HL-60 (cell line): ENCODE results near the gene ADGRL3.

Source experiments
- DNase-seq, 2 experiments: peaks; one replicate each; pipeline ENCODE4 v3.0.0-alpha.2; 2010 to 2020; ENCODE audit warnings: low read depth in 1 of 2, low spot score in 1 of 2
- H3K27ac ChIP-seq: fragments of 250-450 bp; sonication (Bioruptor Pico); replicated peaks from 2 replicates; pipeline ENCODE4 v1.5.1; 2020; ENCODE audit warnings: mild to moderate bottlenecking, moderate library complexity
- H3K27me3 ChIP-seq: fragments of 250-450 bp; sonication (Bioruptor Pico); 2 replicates; pipeline ENCODE4 v1.5.1; 2021; ENCODE audit warnings: mild to moderate bottlenecking, moderate library complexity; ENCODE audit not compliant: insufficient read depth, poor library complexity, severe bottlenecking
- H3K4me3 ChIP-seq: replicated peaks from 2 replicates; pipeline ENCODE4 v1.5.1; 2011; ENCODE audit warnings: mild to moderate bottlenecking, control low read depth, low read length; ENCODE audit not compliant: insufficient read depth
- CTCF ChIP-seq: IDR thresholded peaks from one replicate; pipeline ENCODE4 v1.5.1; 2011; ENCODE audit warnings: low read length, control low read depth, inconsistent platforms; ENCODE audit not compliant: insufficient read depth
- GABPA ChIP-seq: IDR thresholded peaks from 2 replicates; pipeline ENCODE4 v1.6.1; 2012; ENCODE audit warnings: low read depth
- POLR2AphosphoS5 ChIP-seq: IDR thresholded peaks from 2 replicates; pipeline ENCODE4 v1.6.1; 2012; ENCODE audit warnings: low read depth
- REST ChIP-seq: IDR thresholded peaks from 2 replicates; pipeline ENCODE4 v1.6.1; 2012; ENCODE audit warnings: low read depth; ENCODE audit not compliant: insufficient replicate concordance
- SPI1 ChIP-seq: IDR thresholded peaks from 2 replicates; pipeline ENCODE4 v1.6.1; 2012; ENCODE audit warnings: low read depth, mild to moderate bottlenecking, borderline replicate concordance

ADGRL3 gene

GRCh38 chr4:62028745-62029144, 828.6 kb downstream of the ADGRL3 start:
- TF ChIP-seq CTCF, result no peak
- no peak for TF ChIP-seq GABPA
- no peak for TF ChIP-seq SPI1
- TF ChIP-seq POLR2AphosphoS5, result no peak
- no peak for TF ChIP-seq REST
- Histone ChIP-seq H3K27me3 (no peaks in the 10 kb centered on the region), H3K27ac (no peak overlapping the region), H3K4me3 (no peak overlapping the region)
- no peak for DNase-seq

- Histone ChIP-seq H3K27ac (no peak overlapping the region), H3K4me3 (no peak overlapping the region), H3K27me3 (no peaks in the 10 kb centered on the region)
- no peak for DNase-seq
- no peak for TF ChIP-seq SPI1
- no peak for TF ChIP-seq GABPA
- no peak for TF ChIP-seq REST
- no peak for TF ChIP-seq POLR2AphosphoS5
- TF ChIP-seq CTCF, result no peak
Measured at GRCh38 chr4:62030958-62031357, 830.8 kb downstream of the ADGRL3 start.

GRCh38 chr4:62037571-62037970, 837.4 kb downstream of the ADGRL3 start:
- TF ChIP-seq REST, result no peak
- TF ChIP-seq SPI1, result no peak
- TF ChIP-seq CTCF, result no peak
- no peak for TF ChIP-seq POLR2AphosphoS5
- TF ChIP-seq GABPA, result no peak
- H3K27me3 ChIP-seq, result no peaks in the 10 kb centered on the region
- H3K27ac ChIP-seq, result no peak overlapping the region
- no peak overlapping the region for H3K4me3 ChIP-seq
- DNase-seq, result no peak
